ENCODE measurements around the gene ITIH5.
"Not testable (repeated sequence)": the region's sequence is repeated elsewhere in the genome, so short reads cannot be mapped to it uniquely, and the experiment has no call there.

The ITIH5 gene

GRCh38 chr10:7686351-7687171 is 19.8 kb upstream of the ITIH5 start:
- DNase-seq = no peak

GRCh38 chr10:7680078-7680477 is 13.3 kb upstream of the ITIH5 start:
- DNase-seq = not testable (repeated sequence)

DNA sequence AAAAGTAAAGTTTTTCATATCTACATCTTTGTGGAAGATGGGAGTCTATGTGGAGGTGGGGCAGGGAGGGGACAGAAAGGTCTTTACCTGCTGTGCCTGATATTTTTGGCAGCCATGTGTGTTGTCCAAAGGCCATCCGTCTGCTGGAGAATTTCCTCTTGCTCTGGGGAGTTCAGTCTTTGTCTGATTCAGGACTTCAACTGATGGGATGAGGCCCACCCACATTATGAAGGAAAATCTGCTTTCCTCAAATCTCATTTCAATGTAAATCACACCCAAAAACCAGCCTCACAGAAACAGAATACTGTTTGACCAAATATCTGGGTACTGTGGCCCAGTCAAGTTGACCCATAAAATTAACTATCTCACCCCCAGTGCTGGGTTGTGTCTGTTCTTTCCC is 12.5 kb upstream of the ITIH5 start:
- DNase-seq = no peak

GRCh38 chr10:7672341-7673134 is 5.8 kb upstream of the ITIH5 start:
- no peak for DNase-seq

DNA sequence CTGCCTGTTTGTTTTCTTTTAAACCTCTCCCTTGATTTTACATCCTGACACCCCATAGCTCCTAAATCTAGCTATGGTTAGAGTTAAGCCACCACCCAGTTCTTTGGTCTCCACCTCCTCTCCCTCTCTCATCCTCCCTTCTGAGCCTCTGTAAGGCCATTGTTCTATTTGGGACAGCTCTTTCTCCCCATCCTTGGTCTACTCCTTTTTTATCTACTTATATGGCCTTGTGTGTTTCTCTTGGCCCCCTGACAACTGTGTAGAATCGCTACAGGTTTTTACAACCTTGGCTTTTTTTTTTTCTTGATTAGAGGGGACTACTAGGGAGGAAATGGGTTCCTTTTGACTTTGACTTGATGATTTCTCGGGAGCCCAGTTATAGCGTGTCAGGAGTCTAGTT is 3.4 kb upstream of the ITIH5 start:
- no peak for DNase-seq

DNA sequence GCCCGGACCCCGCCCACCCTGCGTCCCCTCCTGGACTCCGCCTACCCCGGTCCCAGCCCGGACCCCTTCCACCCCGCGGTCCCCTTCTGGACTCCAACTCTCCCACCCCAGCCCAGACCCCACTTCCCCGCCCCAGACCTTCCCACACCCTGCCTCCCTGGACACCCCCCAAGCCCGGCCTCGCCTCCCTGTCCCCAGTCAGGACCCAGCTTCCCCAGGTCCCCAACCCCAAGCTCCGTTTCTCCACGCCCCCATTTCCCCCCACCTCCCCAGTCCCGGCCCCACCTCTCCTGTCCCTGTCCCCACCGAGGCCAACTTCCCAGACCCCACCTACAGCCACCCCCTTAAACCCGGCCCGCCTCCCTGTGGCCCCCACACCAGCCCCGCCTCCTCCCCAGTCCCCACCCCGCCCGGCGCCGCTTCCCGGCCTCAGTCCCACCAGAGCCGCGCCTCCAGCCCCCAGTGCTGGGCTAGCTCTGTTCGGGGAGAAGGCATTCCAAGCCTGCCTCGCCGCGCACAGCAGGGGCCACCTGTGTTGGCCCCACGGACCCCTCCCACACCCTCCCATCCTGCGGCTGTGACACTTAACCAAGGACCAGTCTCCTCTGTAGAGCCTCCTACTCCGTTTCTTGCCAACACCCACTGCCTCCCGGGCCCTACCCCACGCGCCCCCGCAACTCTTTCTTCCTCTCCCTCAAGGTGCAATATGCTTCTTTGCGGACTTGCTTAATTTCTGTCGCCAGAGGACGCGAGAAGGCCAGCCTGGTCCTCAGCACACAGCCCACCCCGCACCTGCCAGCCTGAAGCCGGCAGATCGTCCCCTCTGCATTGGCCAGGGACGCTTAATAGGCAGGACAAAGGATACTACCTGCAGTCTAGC is 736 bp upstream of the ITIH5 start:
- no peak for DNase-seq

DNA sequence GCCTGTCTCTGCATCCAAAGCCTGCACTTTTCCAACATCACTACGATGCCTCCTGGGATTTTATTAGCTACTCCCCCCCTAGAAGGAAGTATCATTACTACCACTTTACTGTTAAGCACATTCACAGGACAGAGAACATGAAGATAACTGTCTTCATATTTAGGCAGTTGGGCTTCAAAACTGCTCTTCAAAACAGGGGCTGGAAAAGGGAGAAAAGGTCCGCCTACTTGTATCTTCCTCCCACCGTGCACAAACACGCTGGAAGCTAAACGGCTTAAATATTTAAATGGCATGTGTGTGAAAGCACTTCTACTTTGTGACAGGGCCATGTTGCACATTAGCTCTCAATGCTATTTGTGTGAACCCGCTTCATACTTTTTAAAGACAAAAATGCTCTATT is 999 bp downstream of the ITIH5 start:
- DNase-seq = no peak

DNA sequence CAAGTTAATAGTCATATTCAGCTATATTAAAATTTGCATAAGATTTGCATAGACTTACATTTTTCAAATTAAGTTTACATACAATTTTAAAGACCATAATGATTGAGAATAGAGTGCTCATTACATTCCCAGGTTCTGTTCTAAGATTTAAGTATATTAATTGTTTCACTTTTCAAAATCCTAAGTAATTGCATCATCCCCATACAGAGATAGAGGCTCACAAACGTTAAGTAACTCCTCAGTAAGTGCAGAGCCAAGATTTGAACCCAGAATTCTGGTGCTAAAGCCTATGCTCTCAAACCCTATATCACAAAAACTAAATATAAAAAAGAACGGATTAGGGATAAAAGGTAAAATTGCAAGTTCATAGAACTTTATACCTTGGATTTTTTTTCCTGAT is 2.1 kb downstream of the ITIH5 start:
- DNase-seq = no peak

- no peak for DNase-seq
Observed at GRCh38 chr10:7662522-7662921, 4.2 kb downstream of the ITIH5 start.

- DNase-seq = no peak
Observed at GRCh38 chr10:7659560-7659959, 7.2 kb downstream of the ITIH5 start.

DNA sequence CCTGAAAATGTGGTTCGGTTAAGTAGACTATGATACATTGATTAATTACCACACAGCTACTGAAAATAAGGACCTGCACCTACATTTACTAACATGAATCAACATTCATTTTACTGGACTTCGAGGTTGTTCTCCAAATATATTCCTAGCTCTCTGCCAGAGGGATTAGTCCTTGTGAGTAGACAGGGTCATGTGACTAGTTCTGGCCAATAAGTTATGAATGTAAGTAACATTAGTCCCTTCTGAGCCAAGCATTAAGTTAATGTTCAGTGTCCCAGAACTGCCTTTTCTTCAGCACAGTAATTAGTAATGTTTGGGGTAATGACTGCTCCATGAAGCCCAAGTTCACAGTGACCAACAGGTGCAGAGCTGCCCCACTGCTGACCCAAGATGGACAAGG is 9.2 kb downstream of the ITIH5 start:
- no peak for DNase-seq

DNA sequence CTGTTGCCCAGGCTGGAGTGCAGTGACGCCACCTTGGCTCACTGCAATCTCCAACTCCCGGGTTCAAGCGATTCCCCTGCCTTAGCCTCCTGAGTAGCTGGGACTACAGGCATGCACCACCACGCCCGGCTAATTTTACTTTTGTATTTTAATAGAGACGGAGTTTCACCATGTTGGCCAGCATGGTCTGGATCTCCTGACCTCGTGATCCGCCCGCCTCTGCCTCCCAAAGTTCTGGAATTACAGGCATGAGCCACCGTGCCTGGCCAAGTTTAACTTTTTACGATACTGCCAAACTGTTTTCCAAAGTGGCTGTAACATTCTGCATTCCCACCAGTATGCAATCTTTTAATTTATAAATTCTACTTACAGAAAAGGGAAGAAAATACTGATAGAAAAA is 9.7 kb downstream of the ITIH5 start:
- DNase-seq = not testable (repeated sequence)

DNA sequence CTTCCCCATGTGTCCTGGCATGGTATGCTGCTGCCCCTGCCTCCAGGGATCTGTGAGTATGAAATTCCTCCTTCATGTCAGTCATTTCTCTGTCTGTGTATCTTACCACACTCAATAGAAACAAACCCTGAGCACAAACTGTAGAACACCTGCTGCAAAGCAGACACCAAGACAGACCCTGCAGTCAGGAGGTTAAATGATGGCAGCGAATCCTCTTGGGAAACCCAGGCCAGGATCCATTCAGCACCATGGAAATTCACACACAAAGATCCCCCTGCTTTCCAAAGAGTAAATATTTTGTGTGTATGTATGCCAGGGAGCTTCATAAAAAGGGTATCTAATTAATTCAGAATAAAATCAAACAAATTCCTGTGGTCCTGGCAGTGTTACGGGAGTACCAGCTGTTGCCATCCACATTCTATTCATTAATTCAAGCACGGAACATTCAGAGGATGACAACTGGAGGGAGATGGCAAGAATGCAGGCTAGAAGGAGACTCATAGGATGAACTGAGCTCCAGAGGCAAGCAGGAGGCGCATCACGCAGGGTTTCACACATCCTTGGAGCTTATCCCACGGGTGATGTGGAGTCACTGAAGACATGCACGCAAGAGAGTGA is 14.8 kb downstream of the ITIH5 start:
- DNase-seq = no peak

DNA sequence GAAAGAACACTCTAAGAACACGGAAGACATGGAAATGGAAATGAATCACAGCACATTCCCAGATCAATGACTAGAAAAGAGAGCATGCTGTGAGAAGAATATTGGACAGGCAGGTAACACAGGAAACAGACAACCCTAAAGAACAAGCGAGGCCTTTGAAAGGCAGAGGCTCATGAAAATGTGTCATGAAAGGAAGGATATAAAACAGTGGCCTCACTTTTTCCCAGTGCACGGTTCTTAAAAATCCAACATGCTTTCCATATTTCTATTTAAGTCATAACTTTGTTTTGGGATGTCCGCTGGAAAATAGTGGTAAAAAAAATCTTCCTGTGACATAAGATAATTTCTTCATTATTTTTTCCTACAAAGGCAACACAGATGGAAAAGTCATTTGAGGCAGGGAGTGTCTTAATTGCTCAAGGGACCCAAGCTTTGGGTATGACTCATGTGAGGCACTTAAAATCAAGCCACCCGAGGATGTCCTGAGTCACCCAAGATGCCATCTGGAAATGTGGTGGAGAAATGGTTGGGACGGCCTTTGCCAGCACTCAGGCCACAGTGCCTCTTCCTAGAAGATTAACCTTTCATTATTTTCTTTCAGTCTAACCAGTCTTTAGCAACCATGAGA is 17.0 kb downstream of the ITIH5 start:
- DNase-seq = no peak

- DNase-seq = no peak
Observed at GRCh38 chr10:7647062-7647664, 19.6 kb downstream of the ITIH5 start.

DNA sequence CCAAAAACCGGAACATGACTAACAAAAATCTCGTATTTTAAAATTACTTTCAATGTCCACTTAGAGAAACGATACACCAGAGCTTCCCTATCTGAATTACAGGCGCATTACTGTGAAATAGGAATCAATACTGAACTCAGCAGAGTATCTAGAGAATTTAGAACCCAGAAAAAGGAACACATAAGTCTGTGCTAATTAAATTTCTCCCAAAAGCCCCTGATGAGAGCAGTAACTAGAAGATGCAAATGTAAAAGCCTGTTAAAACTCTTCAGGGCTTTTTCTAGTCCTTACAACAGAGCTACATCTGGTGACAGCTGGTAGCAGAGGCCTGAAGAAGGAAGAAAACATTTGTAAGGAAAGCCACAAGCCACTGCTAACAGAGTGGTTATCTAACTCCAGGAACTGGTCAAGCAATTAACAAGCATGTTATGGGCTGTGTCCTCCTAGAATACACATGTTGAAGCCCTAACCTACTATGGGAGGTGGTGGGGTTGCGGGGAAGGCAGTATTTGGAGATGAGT is 24.2 kb downstream of the ITIH5 start:
- no peak for DNase-seq

- DNase-seq = no peak
Observed at GRCh38 chr10:7635408-7636125, 31.2 kb downstream of the ITIH5 start.

DNA sequence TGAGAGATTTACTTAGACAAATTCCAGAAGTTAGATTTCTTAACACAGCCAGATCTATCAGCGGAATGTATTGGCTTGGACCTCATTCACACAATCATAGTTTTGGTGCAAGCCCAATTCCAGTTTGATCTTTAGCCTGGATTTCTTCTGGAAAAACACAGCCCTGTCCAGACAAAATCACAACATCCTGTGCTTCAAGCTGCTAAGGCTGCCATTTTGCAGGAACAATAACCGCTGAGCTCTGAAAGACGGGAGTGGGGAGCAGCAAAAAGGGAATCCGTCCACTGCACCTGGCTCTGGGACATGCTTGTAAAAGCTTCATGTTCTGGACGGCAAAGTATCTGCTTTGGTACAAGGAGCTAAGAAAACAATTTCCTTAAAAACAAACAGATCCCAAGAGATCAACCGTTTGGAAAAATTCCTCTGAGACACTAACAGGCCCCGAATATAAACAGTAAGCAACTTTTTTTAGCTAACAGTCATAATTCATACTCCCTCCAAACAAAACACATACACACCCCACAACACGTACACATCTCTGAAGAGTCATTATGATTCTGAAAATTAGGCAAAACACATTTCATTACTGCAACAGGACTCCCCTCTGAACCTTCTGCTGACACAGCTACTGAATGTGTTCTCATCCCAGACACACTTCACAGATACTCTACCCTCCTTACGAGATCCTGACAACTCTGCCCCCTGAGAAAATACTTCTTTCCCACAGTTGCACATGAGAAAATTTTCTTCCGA is 32.4 kb downstream of the ITIH5 start:
- no peak for DNase-seq

DNA sequence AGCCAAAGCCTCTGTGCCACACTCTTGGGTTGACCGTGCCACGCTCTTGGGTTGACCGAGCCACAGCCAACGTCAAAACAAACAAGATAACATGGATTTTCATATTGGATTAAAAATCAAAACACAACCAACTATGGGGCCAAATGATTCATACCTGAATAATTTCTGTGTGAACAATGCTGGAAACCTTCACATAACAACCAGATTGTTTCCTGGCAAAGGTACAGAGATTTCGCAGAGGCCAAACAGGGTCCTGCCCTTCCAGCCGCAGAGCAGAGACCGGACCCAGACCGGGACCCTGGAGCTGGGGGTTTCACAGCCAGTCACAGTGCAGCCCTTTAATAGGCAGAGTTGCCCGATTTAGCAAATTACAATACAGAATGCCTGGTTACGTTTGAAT is 40.5 kb downstream of the ITIH5 start:
- DNase-seq = no peak

DNA sequence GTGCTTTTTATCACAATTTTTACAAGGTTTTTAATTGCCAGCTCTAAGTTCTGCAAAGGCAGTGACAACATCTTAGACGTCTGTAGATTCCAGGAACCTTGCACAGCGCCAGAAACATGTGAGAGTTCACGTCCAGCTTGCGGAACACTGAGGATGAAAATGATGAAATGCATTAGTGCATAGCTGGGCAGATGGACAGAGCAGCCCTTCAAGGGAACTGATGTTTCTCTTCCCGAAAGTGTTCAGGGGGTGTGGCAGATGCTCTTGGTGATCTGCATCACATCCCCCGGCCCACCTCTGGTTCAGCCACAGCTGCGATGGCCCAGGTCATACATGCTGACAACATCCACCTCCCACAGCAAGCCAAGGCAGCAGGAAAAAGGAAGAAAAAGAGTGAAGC is 40.9 kb downstream of the ITIH5 start:
- DNase-seq = no peak
